ENCODE results near the gene MEP1B. TPM values are rescaled to one million over a fixed set of nuclear protein-coding genes. Genes with fewer than 3 reads are reported as not detected.

The MEP1B gene
- not detected in 2 replicates for polyA plus RNA-seq

GRCh38 chr18:32189790-32190189 lies at the start of gene MEP1B:
TSS of gene MEP1B (plus strand) at chr18:32190039. CDS start at chr18:32190071, 32 bp downstream.

Other genes with a start within 250 kb of the MEP1B start
- 38.0 and 62.2 TPM in 2 replicates for gene TRAPPC8, start 246.9 kb upstream of the MEP1B start, polyA plus RNA-seq
- 4.7 TPM in 1 of 2 replicates, not detected in the other for gene RNF125, start 171.2 kb upstream of the MEP1B start, polyA plus RNA-seq
- 7.5 and 7.6 TPM in 2 replicates for gene RNF138, start 98.2 kb upstream of the MEP1B start, polyA plus RNA-seq